ENCODE results near the gene DKKL1. TPM values are rescaled to one million over a fixed set of nuclear protein-coding genes. Genes with fewer than 3 reads are reported as not detected.

Gene DKKL1
- total RNA-seq, 1 donor: 0.18 TPM

GRCh38 chr19:49422407-49423070 is 58.9 kb downstream of the DKKL1 start:
- peak; percentile 16 for DNase-seq (ENCODE audit: low read depth)
- H3K4me3 ChIP-seq (ENCODE audit: low read depth, low read length): peak overlapping the region; percentile 6
- TF ChIP-seq CTCF (IDR thresholded peaks at IDR 0.05; ENCODE audit: insufficient read depth, low read length): peak; percentile 33

- TF ChIP-seq CTCF (IDR thresholded peaks at IDR 0.05; ENCODE audit: insufficient read depth, low read length): no peak
- no peak for DNase-seq (ENCODE audit: low read depth)
- H3K4me3 ChIP-seq (ENCODE audit: low read depth, low read length): peak within 1 kb of the TSS; percentile 6
These were observed 59.7 kb downstream of the DKKL1 start, which contains the start of gene PTH2 for GRCh38 chr19:49423071-49423984. Gene PTH2 (minus strand): TSS chr19:49423441. CDS start chr19:49423339, 102 bp downstream.

DNA sequence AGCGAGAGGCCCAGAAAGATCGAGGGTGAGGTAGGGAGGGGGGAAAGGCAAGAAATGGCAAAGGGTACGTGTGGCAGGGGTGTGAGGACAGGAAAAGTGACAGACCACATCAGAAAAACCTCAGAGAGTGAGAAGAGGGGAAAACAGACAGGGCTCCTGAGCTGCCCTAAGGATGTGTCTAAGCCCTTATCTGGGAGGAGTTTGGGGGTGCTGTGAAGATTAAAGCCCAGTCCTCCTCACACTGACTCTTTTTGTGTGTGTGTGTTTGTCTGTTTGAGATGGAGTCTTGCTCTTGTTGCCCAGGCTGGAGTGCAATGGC is 60.3 kb downstream of the DKKL1 start:
- no peak for DNase-seq (ENCODE audit: low read depth)
- H3K4me3 ChIP-seq (ENCODE audit: low read depth, low read length): no peak overlapping the region
- no peak for TF ChIP-seq CTCF (IDR thresholded peaks at IDR 0.05; ENCODE audit: insufficient read depth, low read length)

Other genes with a start within 250 kb of the DKKL1 start
- gene LIN7B, start 249.5 kb upstream of the DKKL1 start, total RNA-seq (ENCODE audit: low replicate concordance): 2.2 and 3.7 TPM in 2 replicates
- gene C19orf73, start 244.7 kb upstream of the DKKL1 start, total RNA-seq (ENCODE audit: low replicate concordance): 0.41 and 0.54 TPM in 2 replicates
- gene PPFIA3, start 244.3 kb upstream of the DKKL1 start, total RNA-seq (ENCODE audit: low replicate concordance): 0.99 and 2.4 TPM in 2 replicates
- gene HRC, start 208.5 kb upstream of the DKKL1 start, total RNA-seq (ENCODE audit: low replicate concordance): not detected in 2 replicates
- gene TRPM4, start 206.1 kb upstream of the DKKL1 start, total RNA-seq (ENCODE audit: low replicate concordance): 14.0 and 15.0 TPM in 2 replicates
- gene SLC6A16, start 38.7 kb upstream of the DKKL1 start, total RNA-seq (ENCODE audit: low replicate concordance): 0.09 TPM in 1 of 2 replicates, not detected in the other
- not detected in 2 replicates for gene CD37, start 28.5 kb upstream of the DKKL1 start, total RNA-seq (ENCODE audit: low replicate concordance)
- 19.2 and 22.3 TPM in 2 replicates for gene TEAD2, start 1.5 kb upstream of the DKKL1 start, total RNA-seq (ENCODE audit: low replicate concordance)
- not detected in 2 replicates for gene KASH5, start 24.4 kb downstream of the DKKL1 start, total RNA-seq (ENCODE audit: low replicate concordance)
- not detected in 2 replicates for gene PTH2, start 59.6 kb downstream of the DKKL1 start, total RNA-seq (ENCODE audit: low replicate concordance)
- gene GFY, start 61.5 kb downstream of the DKKL1 start, total RNA-seq (ENCODE audit: low replicate concordance): not detected in 2 replicates
- gene SLC17A7, start 77.7 kb downstream of the DKKL1 start, total RNA-seq (ENCODE audit: low replicate concordance): 0.49 TPM in 1 of 2 replicates, not detected in the other
- gene PIH1D1, start 87.9 kb downstream of the DKKL1 start, total RNA-seq (ENCODE audit: low replicate concordance): 80.6 and 151 TPM in 2 replicates
- gene ALDH16A1, start 89.3 kb downstream of the DKKL1 start, total RNA-seq (ENCODE audit: low replicate concordance): 25.0 and 29.6 TPM in 2 replicates
- 3.7 and 5.4 TPM in 2 replicates for gene FLT3LG, start 110.3 kb downstream of the DKKL1 start, total RNA-seq (ENCODE audit: low replicate concordance)
- 2,039 and 2,642 TPM in 2 replicates for gene RPL13A, start 123.7 kb downstream of the DKKL1 start, total RNA-seq (ENCODE audit: low replicate concordance)
- gene RPS11, start 132.6 kb downstream of the DKKL1 start, total RNA-seq (ENCODE audit: low replicate concordance): 2,258 and 4,425 TPM in 2 replicates
- 73.8 and 132 TPM in 2 replicates for gene FCGRT, start 148.8 kb downstream of the DKKL1 start, total RNA-seq (ENCODE audit: low replicate concordance)
- 121 and 181 TPM in 2 replicates for gene RCN3, start 164.1 kb downstream of the DKKL1 start, total RNA-seq (ENCODE audit: low replicate concordance)
- gene NOSIP, start 216.7 kb downstream of the DKKL1 start, total RNA-seq (ENCODE audit: low replicate concordance): 35.7 and 46.9 TPM in 2 replicates
- 0.27 and 0.57 TPM in 2 replicates for gene PRRG2, start 217.4 kb downstream of the DKKL1 start, total RNA-seq (ENCODE audit: low replicate concordance)
- gene PRR12, start 227.3 kb downstream of the DKKL1 start, total RNA-seq (ENCODE audit: low replicate concordance): 3.2 and 3.7 TPM in 2 replicates

Data from fibroblast of the aortic adventitia (primary cell).